Suprapubic skin (tissue), 3 donors: ENCODE measurements around the gene RASSF5.

ENCODE experiments used
- EP300 ChIP-seq: sonication (generic); formaldehyde crosslinking; IDR thresholded peaks from one replicate; pipeline ENCODE4 v1.6.1; 2017; ENCODE audit warnings: antibody characterized with exemption
- POLR2A ChIP-seq, 2 donors: fragments of 450-650 bp; IDR thresholded peaks; one replicate each; pipeline ENCODE4 v1.6.1; 2017; ENCODE audit warnings: antibody characterized with exemption in 2 of 2, mild to moderate bottlenecking in 2 of 2, moderate library complexity in 2 of 2
- TF ChIP-seq, protein P1 (sequence below), 2 donors: fragments of 200-600 bp in 1 of 2; fragments of 450-650 bp in 1 of 2; sonication (generic) in 1 of 2; IDR thresholded peaks; one replicate each; pipeline ENCODE4 v1.5.1; 2016 to 2019; ENCODE audit warnings: antibody characterized with exemption in 2 of 2, mild to moderate bottlenecking in 1 of 2, moderate library complexity in 1 of 2

DNA sequence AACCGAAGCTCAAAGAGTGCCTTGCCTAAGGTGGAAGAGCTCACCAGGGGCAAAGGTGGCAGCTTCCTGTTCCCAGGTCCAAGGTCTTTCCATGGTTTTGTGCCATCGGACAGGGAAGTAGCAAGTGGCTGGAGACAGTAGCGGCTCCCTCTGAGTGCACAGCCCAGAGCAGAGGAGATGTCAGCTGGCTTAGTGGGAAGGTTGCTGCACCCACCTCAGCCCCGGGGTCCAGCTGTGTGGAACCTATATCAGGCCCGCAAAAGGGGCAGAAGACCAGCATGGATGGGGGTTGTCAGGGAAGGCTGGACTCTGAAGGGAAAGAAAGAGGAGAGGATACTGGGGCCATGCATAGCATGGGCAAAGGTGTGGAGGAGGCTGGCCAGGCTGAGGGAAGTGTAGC, 30.2 kb upstream of the RASSF5 start:
- TF ChIP-seq, protein P1, sequence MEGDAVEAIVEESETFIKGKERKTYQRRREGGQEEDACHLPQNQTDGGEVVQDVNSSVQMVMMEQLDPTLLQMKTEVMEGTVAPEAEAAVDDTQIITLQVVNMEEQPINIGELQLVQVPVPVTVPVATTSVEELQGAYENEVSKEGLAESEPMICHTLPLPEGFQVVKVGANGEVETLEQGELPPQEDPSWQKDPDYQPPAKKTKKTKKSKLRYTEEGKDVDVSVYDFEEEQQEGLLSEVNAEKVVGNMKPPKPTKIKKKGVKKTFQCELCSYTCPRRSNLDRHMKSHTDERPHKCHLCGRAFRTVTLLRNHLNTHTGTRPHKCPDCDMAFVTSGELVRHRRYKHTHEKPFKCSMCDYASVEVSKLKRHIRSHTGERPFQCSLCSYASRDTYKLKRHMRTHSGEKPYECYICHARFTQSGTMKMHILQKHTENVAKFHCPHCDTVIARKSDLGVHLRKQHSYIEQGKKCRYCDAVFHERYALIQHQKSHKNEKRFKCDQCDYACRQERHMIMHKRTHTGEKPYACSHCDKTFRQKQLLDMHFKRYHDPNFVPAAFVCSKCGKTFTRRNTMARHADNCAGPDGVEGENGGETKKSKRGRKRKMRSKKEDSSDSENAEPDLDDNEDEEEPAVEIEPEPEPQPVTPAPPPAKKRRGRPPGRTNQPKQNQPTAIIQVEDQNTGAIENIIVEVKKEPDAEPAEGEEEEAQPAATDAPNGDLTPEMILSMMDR (IDR thresholded peaks at IDR 0.05) = no peak
- TF ChIP-seq POLR2A (IDR thresholded peaks at IDR 0.05) (no peak), EP300 (no peak)
